HG03139 (cell line): Measurements from ENCODE around the gene ALK.
"Not testable (repeated sequence)": the region's sequence is repeated elsewhere in the genome, so short reads cannot be mapped to it uniquely, and the experiment has no call there.

ENCODE experiments used
- ATAC-seq: cut with Tn5 transposase; IDR thresholded peaks from one replicate; pipeline ENCODE4 v1.9.1; 2021; ENCODE audit not compliant: unreplicated experiment

ALK gene

DNA sequence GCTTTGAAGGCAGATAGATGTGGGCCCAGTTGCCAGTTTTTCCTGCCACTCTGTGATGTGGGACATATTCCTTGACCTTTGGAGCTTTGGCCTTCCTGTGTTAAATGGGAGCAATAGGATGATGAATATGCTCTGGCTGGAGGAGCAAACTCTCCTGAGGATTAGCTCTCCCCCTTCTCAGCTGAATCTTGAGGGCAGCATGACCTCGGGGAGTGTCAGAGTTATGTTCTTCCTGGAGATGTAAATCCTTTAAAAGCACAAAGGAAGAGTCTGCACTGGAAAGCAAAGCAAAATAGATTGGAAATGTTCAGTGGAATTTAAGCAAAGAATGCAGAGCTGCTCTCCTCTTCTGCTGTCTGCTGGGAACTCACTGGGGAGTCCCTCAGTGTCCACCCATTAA, 160.1 kb downstream of the ALK start:
- no peak for ATAC-seq

DNA sequence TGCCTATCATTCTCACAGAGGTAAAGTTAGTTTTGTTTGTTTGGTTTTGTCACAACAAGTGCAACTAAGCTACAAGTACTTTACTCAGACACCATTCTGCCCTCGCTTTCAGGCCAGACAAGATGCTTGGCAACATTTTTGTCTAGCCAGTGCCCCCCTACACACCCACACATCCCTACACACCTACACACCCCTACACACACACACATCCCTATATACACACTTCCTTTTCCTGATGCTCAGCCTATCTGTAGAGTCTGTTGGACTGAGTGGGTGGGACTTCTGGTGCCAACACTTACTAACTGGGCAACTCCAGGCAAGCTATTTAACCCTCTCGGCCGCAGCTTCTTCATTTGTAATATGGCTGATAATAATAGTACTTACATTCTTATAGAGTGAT, 161.4 kb downstream of the ALK start:
- no peak for ATAC-seq

DNA sequence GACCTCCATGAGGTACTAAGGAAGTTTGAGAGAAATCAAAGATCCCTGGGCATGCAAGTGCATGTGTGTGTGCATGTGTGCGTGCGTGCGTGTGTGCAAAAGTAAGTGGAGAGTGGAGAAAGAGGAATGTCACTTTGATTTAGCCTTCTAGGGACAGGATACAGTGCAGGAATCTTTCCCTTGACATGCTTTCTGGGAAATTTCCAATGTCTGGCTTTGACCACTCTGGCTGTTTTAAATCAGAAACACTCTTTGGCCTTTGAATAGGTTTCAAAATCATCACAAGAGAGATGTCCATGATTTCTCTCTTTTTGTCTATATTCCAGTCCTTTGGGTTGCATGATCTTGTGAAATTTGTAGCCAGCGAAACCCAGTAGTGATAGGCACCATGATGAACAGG, 162.0 kb downstream of the ALK start:
- no peak for ATAC-seq

DNA sequence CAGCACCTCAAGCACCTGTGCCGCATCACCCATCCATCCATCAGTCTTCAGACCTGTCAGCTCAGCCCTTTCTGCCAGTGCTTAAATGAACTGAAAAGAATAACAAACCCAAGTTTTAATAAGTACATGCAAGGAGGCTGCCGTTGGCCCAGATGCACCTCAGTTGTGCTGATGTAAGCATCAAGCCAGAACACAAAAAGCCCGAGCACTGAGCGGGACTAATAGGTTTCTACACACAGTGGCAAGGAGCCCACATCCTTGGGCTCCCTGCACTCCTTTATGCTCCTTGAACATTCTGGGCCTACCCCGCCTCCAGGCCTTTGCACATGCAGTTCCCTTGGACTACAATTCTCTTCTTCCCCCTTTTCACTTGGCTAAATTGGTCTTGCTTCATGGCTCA, 165.6 kb downstream of the ALK start:
- no peak for ATAC-seq

DNA sequence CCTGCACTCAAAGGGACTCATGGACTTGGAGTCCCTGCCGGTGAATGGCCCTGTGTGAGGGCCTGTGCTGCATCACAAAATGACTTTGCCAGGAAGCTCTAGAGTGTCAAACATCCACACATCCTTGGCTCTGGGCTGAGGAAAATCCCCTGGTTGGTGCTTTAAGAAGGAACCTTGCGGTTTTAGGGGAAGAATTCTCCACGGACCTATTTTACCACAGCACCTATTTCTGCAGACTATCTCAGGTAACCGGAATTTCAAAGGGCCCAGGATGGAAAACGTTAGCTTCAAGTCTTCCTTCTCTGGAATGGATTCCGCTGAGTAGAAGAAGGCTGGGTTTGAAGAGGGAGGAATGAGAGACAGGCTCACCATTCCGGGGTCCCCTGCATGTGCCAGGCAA, 166.2 kb downstream of the ALK start:
- no peak for ATAC-seq

DNA sequence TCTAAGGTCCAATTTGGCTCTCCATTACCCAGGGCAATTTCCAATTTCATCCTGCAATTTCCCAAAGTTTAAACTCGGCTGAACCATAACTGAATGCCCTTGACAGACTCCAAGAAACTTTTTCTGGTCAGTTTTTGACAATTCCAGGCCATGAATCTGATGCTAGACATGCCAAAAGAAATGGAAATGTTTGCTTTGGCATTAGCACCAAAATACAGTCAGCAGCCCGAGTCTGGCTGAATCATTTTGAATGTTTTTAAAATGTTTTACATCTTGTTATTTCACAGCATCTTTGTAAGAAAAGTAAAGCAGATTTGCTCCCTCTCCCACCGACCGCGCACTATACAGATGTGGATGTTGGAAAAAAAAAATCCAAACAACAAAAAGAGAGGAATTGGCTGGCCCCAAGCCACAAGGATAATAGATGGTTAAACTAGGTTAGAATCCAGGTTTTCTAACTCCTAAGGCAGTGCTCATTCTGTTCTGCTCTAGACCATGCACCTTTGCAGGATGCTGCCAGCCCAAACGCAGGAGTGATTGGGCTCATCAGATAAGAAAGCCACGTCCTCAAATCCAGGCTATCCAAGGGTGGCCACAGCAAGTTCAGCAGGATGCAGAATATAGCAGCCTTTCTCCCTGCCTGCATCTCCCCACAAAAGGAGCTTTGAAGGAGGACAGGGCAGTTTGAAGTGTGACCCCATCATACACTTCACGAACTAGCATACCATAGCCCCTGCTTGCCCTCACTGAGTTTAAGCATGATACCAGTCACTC, 167.5 kb downstream of the ALK start:
- no peak for ATAC-seq

DNA sequence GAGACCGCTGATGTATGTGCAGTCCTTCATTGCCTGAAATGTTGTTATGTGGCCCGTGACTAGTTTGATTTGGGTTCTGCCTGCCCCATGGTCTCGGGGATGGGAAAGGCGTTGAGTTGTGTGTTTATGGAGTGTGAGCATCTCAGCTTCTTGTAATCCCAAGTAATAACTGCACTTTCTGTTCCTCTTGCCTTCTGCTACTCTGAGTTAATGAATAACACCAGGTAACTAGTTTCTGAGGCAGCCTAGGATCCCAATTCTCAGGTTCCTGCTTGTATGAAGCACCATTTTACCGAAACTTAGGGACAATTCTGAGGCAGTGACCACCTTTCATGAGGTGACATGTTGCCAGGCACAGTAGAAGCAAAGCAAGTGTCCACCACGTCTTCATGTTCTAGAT, 170.0 kb downstream of the ALK start:
- peak; percentile 51 for ATAC-seq

DNA sequence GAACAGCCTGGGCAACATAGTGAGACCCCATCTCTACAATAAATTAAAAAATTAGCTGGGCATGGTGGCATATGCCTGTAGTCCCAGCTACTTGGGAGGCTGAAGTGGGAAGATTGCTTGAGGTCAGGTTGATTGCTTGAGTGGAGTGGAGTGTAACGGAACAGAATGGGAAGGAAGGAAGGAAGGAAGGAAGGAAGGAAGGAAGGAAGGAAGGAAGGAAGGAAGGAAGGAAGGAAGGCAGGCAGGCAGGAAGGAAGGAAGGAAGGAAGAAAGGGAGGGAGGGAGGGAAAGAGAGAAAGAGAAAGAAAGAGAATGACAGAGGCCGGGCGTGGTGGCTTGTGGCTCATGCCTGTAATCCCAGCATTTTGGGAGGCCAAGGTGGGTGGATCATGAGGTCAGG, 170.9 kb downstream of the ALK start:
- ATAC-seq = not testable (repeated sequence)

DNA sequence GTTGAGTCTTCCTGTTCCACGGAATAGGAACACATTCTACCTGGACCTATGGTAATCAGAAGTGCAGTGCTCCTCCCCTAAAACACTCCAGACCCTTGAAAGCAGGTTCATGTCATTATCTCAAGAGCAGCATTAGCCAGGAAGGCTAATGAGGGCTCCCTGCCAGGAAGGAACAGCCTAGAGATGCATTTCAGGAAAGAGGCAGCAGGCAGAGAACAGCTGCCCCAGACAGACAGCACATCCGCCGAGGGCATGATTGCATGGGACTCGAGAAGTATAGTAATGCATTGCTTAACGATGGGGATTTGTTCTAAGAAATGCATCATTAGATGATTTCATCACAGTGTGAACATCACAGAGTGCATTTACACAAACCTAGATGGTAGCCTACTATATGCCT, 171.5 kb downstream of the ALK start:
- ATAC-seq = no peak

DNA sequence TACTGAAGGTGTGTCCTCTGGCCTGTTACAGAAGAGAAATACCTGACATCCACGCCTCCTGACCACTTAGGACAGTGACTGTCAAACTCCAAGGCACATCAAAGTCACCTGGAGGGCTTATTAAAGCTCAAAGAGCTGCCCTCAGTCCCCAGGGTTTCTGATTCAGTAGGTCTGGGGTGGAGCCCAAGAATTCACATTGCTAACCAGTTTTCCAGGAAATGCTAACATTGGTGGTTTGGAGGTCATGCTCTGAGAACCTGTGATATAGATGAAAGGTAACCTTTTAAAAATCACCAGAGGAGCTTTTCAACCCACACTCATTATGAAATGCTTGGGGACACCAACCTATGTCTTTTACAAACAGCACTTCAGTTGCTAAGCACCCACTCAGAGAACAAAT, 172.3 kb downstream of the ALK start:
- ATAC-seq = no peak

DNA sequence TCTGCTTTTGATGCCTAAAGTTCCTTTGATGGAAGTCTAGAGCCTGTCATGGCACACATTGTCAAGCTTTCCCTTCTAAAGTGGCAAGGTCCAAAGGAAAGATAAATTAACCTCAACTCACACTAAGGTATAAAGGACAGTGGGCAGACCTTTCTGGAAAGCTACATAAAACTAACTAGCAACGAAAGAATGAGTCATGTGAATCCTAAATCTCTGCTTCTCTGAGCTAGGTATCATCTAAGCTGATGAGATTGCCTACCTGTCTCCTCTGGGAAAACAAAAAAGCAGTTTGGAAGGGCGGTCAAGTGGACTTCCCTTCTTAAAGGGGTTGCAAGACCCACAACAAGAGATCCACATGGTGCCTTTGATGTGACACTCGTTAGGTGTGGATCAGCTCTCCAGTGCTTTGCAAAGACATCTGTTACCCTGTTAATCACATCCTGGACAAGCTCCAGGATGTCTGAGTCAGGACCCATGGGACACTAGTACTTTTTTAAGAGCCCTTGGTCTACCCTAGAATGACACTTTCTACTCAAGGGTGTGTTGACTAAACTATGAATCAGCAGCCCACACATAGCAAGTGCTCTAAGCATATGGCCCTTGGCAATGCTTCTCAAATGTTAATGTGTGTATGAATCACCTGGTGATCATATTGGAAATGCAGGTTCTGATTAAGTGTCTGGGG, 173.5 kb downstream of the ALK start:
- no peak for ATAC-seq

DNA sequence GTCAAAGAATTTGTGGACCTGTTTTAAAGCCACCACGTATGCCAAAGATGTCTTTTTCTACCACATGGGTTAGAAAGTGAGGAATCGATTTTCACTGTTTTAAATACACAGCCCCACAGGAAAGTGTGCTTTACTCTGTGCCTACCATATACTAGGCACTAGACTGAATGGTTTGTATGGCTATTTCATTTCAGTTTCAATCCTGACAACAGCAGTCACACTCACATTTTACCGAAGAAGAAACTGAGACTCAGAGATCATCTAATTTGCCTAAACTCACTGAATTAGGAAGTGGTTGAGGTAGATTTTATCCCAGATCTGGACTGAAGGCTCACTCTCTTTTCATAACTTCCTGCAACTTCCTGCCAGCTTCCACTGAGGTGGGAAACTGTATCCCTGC, 176.4 kb downstream of the ALK start:
- ATAC-seq = no peak

DNA sequence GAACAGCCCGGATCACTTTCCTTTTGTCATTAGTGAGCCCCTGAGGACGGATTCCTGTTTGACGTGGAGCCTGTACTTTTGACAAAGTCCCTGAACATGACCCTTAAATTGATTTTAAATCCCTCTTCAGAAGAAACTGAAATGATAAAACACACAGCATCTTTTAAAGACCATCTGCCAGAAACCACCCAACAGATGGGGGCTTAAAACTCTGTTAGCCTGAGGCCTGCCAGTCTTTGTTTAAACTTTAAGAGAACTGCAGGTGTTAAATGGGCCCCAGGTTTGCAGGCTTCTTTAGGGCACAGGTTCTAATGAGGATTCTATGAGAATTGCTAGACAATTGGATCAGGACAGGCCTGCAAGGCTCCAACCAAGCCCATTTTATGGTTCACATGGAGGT, 177.9 kb downstream of the ALK start:
- no peak for ATAC-seq

DNA sequence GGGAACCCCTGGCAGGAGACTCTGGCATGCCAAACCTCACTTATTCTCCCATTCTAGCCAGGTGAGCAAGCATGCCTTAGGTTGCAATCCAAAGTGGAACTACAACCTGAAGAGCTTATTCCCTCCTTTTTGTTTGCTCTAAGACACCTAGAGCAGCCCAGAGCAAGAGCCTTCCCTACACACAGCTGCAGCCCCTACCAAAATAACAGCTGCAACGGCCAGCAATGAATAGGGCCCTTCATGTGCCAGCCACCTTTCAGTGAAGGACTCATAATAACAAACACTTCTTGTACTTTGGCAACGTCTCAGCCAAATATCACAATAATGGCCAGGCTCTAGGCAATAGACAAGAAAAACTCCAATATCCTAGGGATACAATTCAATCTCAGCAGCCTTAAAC, 178.7 kb downstream of the ALK start:
- ATAC-seq = no peak

DNA sequence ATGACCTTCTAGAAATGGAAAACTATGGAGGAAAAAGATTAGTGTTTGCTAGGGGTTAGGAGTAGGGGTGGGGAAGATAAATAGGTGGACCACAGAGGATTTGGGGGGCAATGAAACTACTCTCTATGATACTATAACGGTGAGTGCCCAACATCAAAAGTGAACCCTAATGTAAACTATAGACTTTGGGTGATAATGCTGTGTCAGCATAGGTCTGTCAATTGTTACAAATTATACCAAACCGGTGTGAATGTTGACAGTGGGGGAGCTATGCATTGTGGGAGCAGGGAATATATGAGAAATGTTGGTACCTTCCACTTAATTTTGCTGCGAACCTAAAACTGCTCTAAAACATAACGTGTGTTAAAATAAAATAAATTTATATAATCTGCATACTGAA, 180.3 kb downstream of the ALK start:
- ATAC-seq = no peak

DNA sequence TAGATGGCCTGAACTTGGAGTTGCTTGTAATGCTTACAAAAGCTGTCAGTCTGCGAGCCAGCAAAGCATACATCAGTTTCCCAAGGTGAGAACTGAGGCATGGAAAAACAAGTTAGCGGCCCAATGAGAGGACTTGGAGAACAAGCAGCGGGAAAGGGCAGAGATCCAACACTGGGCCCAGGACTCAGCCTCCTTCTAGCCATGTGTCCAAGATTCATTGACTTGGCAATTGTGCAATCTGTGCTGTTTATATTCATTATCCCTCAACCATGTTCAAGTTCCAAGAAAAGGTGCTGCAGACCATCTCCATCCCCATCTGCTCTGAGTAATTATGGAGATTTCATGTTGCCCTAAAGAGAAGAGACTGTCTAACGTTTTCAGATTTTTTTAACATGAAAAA, 187.4 kb downstream of the ALK start:
- no peak for ATAC-seq

DNA sequence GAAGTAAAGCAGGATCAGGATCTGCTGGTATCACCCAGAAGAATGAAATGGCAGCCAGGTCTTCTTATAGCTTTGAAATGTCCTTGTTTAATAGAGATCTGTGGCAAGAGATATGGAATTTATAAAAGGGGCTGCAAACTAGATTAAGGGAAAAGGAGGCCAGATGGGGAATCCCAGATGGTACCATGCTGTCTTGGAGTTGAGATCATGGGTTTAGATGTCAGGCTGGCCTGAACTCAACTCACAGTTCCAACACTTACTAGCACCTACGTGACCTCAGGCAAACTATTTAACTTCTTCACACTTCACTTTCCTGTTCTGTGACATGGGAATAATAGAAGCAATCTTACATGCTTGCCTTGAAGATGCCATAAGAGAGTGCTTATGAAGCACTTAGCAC, 188.2 kb downstream of the ALK start:
- ATAC-seq = no peak

DNA sequence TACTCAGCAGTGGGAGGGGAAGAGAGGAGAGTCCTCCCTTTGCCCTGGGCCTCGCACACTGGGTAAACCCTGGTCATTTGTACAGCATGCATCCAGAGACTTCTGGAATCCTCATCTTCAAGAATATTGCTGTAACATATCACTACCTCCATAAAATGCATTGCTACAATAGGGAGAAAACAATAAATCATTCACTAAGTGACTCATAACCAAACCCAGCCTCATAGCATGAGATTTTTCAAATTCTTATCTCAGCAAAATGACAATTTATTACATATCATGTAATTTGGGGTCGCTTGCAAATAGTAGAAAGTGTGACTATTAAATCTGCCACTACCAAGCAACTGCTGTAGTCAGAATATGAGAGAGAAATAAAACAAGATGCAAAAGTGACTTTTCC, 189.4 kb downstream of the ALK start:
- no peak for ATAC-seq

DNA sequence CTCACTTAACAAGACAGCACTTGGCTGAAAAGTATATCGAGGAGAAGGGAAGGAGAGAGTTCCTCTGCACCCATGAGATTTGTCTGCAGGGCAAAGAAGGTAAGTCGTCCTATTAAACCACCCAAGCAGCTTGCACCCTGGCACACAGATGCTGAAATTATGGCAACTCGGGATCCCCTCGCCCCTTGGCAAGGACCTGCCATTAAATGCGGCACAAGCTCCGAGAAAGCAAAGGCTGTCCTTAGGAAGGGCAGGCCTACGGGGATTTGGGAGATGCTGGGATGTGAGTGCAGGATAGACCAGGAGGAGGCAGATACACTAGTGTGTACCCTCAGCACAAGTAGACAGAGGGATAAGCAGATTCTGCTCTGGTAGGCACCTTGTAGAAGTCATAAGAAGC, 191.5 kb downstream of the ALK start:
- no peak for ATAC-seq

DNA sequence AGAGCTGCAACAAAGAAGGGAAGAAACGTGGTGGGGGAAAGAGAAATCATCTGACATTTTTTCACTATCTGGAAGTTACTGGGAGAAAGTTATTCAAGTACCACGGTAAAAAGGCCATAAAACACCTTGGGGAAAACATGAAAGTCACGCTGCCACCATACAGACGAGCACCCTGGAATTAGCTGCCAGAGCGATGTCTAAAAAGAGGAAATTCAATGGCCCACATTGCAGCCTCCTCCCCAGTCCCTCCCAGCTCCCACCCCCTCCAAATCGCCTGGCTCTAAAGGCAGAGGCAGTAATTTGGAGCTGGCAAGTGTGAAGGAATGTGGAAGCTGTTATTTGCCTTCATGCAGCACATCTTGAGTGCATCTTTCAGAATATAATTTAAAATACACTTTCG, 192.0 kb downstream of the ALK start:
- ATAC-seq = no peak

DNA sequence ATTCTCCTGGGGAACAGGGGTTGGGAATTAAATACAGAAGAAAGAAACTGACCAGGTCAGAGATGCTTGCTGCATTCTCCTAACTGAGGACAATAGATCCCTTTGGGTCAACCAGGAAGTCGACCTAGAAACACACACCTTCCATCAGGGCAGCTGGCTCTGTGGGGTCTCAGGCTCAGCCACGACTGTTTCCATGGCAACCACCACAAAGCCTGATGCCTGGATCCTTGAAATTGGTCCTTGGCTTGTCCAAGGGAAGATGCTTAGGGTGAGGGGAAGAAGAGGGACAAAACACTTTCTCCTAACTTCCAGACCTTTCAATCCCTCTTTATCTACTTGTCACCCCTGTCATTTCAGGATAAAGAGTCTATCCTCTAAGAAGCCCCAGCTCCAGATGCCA, 194.4 kb downstream of the ALK start:
- no peak for ATAC-seq

DNA sequence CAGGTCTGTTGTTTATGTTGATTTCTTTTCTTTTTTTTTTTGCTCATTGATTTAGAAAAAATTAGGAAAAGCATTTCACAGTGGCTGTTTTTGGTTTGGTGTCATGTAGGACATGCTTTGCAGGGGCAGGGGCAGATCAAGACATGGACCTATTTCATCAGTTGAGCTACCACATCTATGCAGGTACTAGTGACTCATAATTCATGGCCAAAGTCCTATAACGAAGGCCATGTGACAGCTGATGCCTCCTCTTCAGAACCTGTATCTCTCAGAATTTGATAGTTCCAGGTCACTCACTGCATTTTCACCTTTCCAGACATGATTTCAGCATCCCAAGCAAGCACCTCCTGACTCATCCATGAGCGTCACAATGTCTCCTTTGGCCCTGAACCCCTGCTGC, 195.8 kb downstream of the ALK start:
- no peak for ATAC-seq

DNA sequence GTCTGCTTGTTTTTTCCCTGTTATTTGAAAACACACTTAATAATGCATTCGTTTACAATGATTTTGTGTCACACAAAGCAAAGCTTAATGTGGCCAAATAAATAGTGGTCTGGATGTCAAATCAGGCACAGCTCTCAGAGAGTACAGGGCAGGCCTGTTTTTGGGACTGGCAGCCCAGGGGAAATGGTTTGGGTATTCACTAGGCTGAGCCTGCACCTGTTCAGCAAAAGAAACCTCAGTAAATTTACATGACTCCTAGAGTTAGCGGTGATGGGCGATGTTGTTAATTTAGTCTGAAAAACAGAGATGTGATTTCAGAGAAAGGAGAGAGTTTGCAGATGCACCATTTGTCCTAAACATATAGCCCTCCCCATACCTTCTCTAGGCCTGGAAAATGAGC, 197.1 kb downstream of the ALK start:
- no peak for ATAC-seq
